ENCODE data around the gene E2F1.

GRCh38 chr20:33629533-33629932 is 56.7 kb downstream of the E2F1 start:
- no peak for TF ChIP-seq BACH2 (CRISPR knock-in tag; IDR thresholded peaks at IDR 0.05; ENCODE audit: borderline replicate concordance)
- no peak for TF ChIP-seq PATZ1 (CRISPR knock-in tag; IDR thresholded peaks at IDR 0.05; ENCODE audit: borderline replicate concordance)
- no peak for TF ChIP-seq ESRRG (CRISPR knock-in tag; IDR thresholded peaks at IDR 0.05)
- TF ChIP-seq CSDC2 (CRISPR knock-in tag; IDR thresholded peaks at IDR 0.05), result no peak
- no peak for TF ChIP-seq GLIS3 (CRISPR knock-in tag; IDR thresholded peaks at IDR 0.05)
- no peak for TF ChIP-seq ISL1 (CRISPR knock-in tag; IDR thresholded peaks at IDR 0.05)
- TF ChIP-seq CREB5 (CRISPR knock-in tag; IDR thresholded peaks at IDR 0.05; ENCODE audit: low read depth), result no peak

Measured in SK-N-SH treated with all-trans-retinoic acid at 6 μM for 48 hours (cell line).